ENCODE results near the gene TRPC6. TPM values are rescaled to one million over a fixed set of nuclear protein-coding genes. Genes with fewer than 3 reads are reported as not detected.

Gene TRPC6
- total and polyA plus RNA-seq, 9 of the 15 experiments (the other 6 are each of a cell fraction or from before 2014, with no cell fraction given), result not detected

GRCh38 chr11:101438126-101438525, 145.7 kb downstream of the TRPC6 start (continued):
- TF ChIP-seq ZBTB33 (CRISPR knock-in tag; IDR thresholded peaks at IDR 0.05), result no peak
- no peak for TF ChIP-seq ZNF75A (CRISPR knock-in tag; IDR thresholded peaks at IDR 0.05)

- no peak overlapping the region for H3K4me2 ChIP-seq (ENCODE audit: insufficient read depth, low read length)
- intact Hi-C loops (cut with micrococcal nuclease), result loop anchor here (1.0 to 10.0 kb wide), 2 partner anchors 456 to 862 kb away; no protein-coding TSS in a partner anchor
- BruUV-seq (replicated peaks), result no TSS peak
- peak; percentile 29 to 44; a peak in 3 of 4 replicates for TF ChIP-seq RAD21 (CRISPR knock-in tag; conservative IDR thresholded peaks at IDR 0.05 in 1 of 2, IDR thresholded peaks at IDR 0.05 in 1 of 2)
- peak; percentile 24 to 52 (median 42); a peak in 4 of 6 replicates for TF ChIP-seq CTCF (IDR thresholded peaks at IDR 0.05 in 2 of 3, conservative IDR thresholded peaks at IDR 0.05 in 1 of 3; ENCODE audit: insufficient read depth in 2 of 3, low read depth in 1 of 3, low read length in 3 of 3)
- TF ChIP-seq REST (IDR thresholded peaks at IDR 0.05; ENCODE audit: borderline replicate concordance), result peak; percentile 51; the same call in 1 of the 2 replicates
- no peak for TF ChIP-seq REST (CRISPR knock-in tag; IDR thresholded peaks at IDR 0.05; ENCODE audit: low read depth)
- TF ChIP-seq HNRNPL (IDR thresholded peaks at IDR 0.05; ENCODE audit: low read depth, low read length), result no peak
Measured at GRCh38 chr11:101436511-101437142, 147.2 kb downstream of the TRPC6 start.

More at GRCh38 chr11:101436511-101437142, 147.2 kb downstream of the TRPC6 start:
- H3K36me3 ChIP-seq (ENCODE audit: control insufficient read depth, insufficient read depth, low read length), result no peaks in the 10 kb centered on the region
- no peaks in the 10 kb centered on the region for H3K27me3 ChIP-seq (ENCODE audit: control insufficient read depth in 2 of 2, insufficient read depth in 2 of 2, low read length in 2 of 2)
- WGBS (ENCODE audit: insufficient coverage, low coverage, missing lambda C conversion rate), result 8% methylated on average over 3 of the region's 3 CpGs
- H3K79me2 ChIP-seq (ENCODE audit: control insufficient read depth, insufficient read depth, low read length), result no peaks in the 10 kb centered on the region
- no peaks in the 10 kb centered on the region for H3K9me1 ChIP-seq (ENCODE audit: control insufficient read depth, insufficient read depth, low read length)
- no peaks in the 10 kb centered on the region for H3K4me1 ChIP-seq (replicated peaks in 1 of 2; ENCODE audit: control insufficient read depth in 2 of 2, insufficient read depth in 2 of 2, low read length in 2 of 2)
- H4K20me1 ChIP-seq (replicated peaks; ENCODE audit: control insufficient read depth, insufficient read depth, low read length), result no peaks in the 10 kb centered on the region
- DNase-seq (ENCODE audit: extremely low read depth in 1 of 4, low spot score in 3 of 4) (peak; percentile 14 to 38 (median 19)), FAIRE-seq (peak; percentile 49), ATAC-seq (0 out of 3 replicates have a peak, but pooled peaks have one; percentile 48)
- ChIA-PET CTCF (ENCODE audit: low intra/inter-chr PET ratio) (no interaction called here), POLR2A (no interaction called here)
- no peak overlapping the region for H3K4me3 ChIP-seq
- no peak overlapping the region for H3K9ac ChIP-seq (ENCODE audit: insufficient read depth in 1 of 2, low read depth in 2 of 2, low read length in 2 of 2)
- H2AFZ ChIP-seq (ENCODE audit: low read depth, low read length), result no peak overlapping the region
- no peaks in the 10 kb centered on the region for H3K9me3 ChIP-seq (replicated peaks; ENCODE audit: control insufficient read depth, insufficient read depth, low read depth, low read length)
- in situ Hi-C loops (cut with MboI), result no loop called here
- no peak overlapping the region for H3K27ac ChIP-seq (ENCODE audit: extremely low read depth, low read depth, low read length)

All from K562 (cell line).